B cell (primary cell): ENCODE results near the gene CPPED1. TPM values are rescaled to one million over a fixed set of nuclear protein-coding genes. Genes with fewer than 3 reads are reported as not detected.

Source experiments
- ATAC-seq: fragments of 200-7000 bp; cut with Tn5 transposase; one replicate; pipeline ENCODE4 v1.10.0; 2021; ENCODE audit warnings: low read depth, mild to moderate bottlenecking, moderate number of reproducible peaks, moderate library complexity
- CTCF ChIA-PET: fragments of 350-600 bp; sonication (Branson Sonifier 250); formaldehyde crosslinking; loops from one replicate; lab custom pipeline; 2021; ENCODE audit warnings: antibody characterized with exemption, inconsistent platforms; lab: Charles Lee
- POLR2A ChIA-PET: fragments of 350-600 bp; sonication (Branson Sonifier 250); formaldehyde crosslinking; loops from one replicate; lab custom pipeline; 2021; ENCODE audit warnings: antibody characterized with exemption; lab: Charles Lee
- DNase-seq: peaks from one replicate; pipeline ENCODE4 v3.0.0; 2013
- H2AFZ ChIP-seq: 2 replicates; pipeline ENCODE4 v1.6.1; 2012; ENCODE audit warnings: mild to moderate bottlenecking, low read depth, low read length; ENCODE audit not compliant: insufficient read depth, poor library complexity, severe bottlenecking
- H3K27ac ChIP-seq, 2 donors: 1 replicate in 1 of 2; 2 replicates in 1 of 2; pipeline ENCODE4 v1.5.1; 2012 to 2013; ENCODE audit warnings: low read length in 2 of 2, mild to moderate bottlenecking in 2 of 2, moderate library complexity in 1 of 2
- H3K27me3 ChIP-seq, 4 experiments: fragments of 200-600 bp in 1 of 4; sonication (generic) in 1 of 4; replicated peaks in 1 of 4; 1 replicate in 2 of 4; 2 replicates in 2 of 4; pipeline versions ENCODE4 v1.6.1 to v1.7.0; 2013 to 2016; ENCODE audit warnings: low read length in 3 of 4, mild to moderate bottlenecking in 2 of 4, mixed read lengths in 1 of 4, moderate library complexity in 1 of 4; ENCODE audit not compliant: insufficient read depth in 4 of 4, control insufficient read depth in 3 of 4; ENCODE audit errors: control extremely low read depth in 1 of 4
- H3K36me3 ChIP-seq, 2 experiments: replicated peaks in 1 of 2; 1 replicate in 1 of 2; 2 replicates in 1 of 2; pipeline versions ENCODE4 v1.6.1 to v1.7.1; 2013; ENCODE audit warnings: low read length in 1 of 2; ENCODE audit not compliant: insufficient read depth in 2 of 2, control insufficient read depth in 1 of 2; ENCODE audit errors: control extremely low read depth in 1 of 2, extremely low read depth in 1 of 2
- H3K4me1 ChIP-seq, 2 donors: fragments of 200-600 bp in 1 of 2; sonication (generic) in 1 of 2; 1 replicate in 1 of 2; 2 replicates in 1 of 2; pipeline versions ENCODE4 v1.5.1 to v1.6.1; 2013 to 2017; ENCODE audit warnings: low read length in 2 of 2; ENCODE audit not compliant: control insufficient read depth in 2 of 2, insufficient read depth in 2 of 2
- H3K4me2 ChIP-seq: replicated peaks from 2 replicates; pipeline ENCODE3; 2012; ENCODE audit warnings: mild to moderate bottlenecking, low read depth, low read length; ENCODE audit not compliant: poor library complexity, severe bottlenecking
- H3K4me3 ChIP-seq, 5 experiments: fragments of 200-600 bp in 1 of 5; sonication (generic) in 1 of 5; 1 replicate in 3 of 5; 2 replicates in 2 of 5; pipeline versions ENCODE4 v1.5.1 to v1.7.0; 2011 to 2016; ENCODE audit warnings: low read length in 4 of 5, mild to moderate bottlenecking in 4 of 5, low read depth in 2 of 5, control low read depth in 1 of 5, moderate library complexity in 1 of 5; ENCODE audit not compliant: insufficient read depth in 1 of 5; ENCODE audit errors: control extremely low read depth in 1 of 5, extremely low read depth in 1 of 5
- H3K79me2 ChIP-seq: fragments of 200-600 bp; sonication (generic); one replicate; pipeline ENCODE4 v1.6.0; 2016; ENCODE audit warnings: low read length; ENCODE audit not compliant: control insufficient read depth, insufficient read depth
- H3K9ac ChIP-seq: fragments of 200-600 bp; sonication (generic); 2 replicates; pipeline ENCODE4 v1.6.1; 2017; ENCODE audit warnings: mild to moderate bottlenecking, low read length, moderate library complexity
- H3K9me3 ChIP-seq, 3 donors: one replicate each; pipeline versions ENCODE4 v1.6.1 to v1.7.1; 2013; ENCODE audit warnings: low read length in 2 of 3; ENCODE audit not compliant: control insufficient read depth in 2 of 3, insufficient read depth in 1 of 3; ENCODE audit errors: control extremely low read depth in 1 of 3
- H4K20me1 ChIP-seq: 2 replicates; pipeline ENCODE4 v1.6.0; 2012; ENCODE audit warnings: mild to moderate bottlenecking, low read length; ENCODE audit not compliant: insufficient read depth, control insufficient read depth, poor library complexity, severe bottlenecking
- H3K27ac Mint-ChIP-seq: one replicate; pipeline ENCODE4 v1.8.0; 2021; ENCODE audit warnings: mixed read lengths
- H3K27me3 Mint-ChIP-seq: one replicate; pipeline ENCODE4 v1.8.0; 2021; ENCODE audit warnings: mixed read lengths
- H3K4me1 Mint-ChIP-seq: one replicate; pipeline ENCODE4 v1.8.0; 2021; ENCODE audit warnings: mixed read lengths
- H3K4me3 Mint-ChIP-seq: one replicate; pipeline ENCODE4 v1.8.0; 2021; ENCODE audit warnings: mixed read lengths
- H3K9me3 Mint-ChIP-seq: one replicate; pipeline ENCODE4 v1.8.0; 2022; ENCODE audit warnings: mixed read lengths; ENCODE audit not compliant: insufficient read depth
- CTCF ChIP-seq: fragments of 200-600 bp; IDR thresholded peaks from one replicate; pipeline ENCODE4 v1.8.0; 2022; ENCODE audit warnings: antibody characterized with exemption, mild to moderate bottlenecking
- EZH2 ChIP-seq: IDR thresholded peaks from 2 replicates; pipeline ENCODE4 v1.6.1; 2012; ENCODE audit warnings: borderline replicate concordance, low read depth, mild to moderate bottlenecking, moderate library complexity, low read length; ENCODE audit not compliant: insufficient read depth, poor library complexity, severe bottlenecking
- WGBS: methylation state at CpG from one replicate; pipeline ENCODE4 v1.1.5; 2013; ENCODE audit warnings: missing lambda C conversion rate; ENCODE audit not compliant: insufficient coverage; 5-methylcytosine and 5-hydroxymethylcytosine counted together
- intact Hi-C: fragments of 100-400 bp; cut with micrococcal nuclease; formaldehyde crosslinking; loops from one replicate; pipeline ENCODE4 v1.10.0; 2022
- polyA plus RNA-seq: library from polyadenylated mRNA; depleted of rRNA; stranded (reverse); fragments of >200 nt; gene quantifications from 2 replicates; pipeline ENCODE4 v1.2.3, GENCODE V29; 2012
- total RNA-seq, 2 donors: library from RNA; stranded (reverse); fragments of 120-200 nt in 1 of 2; gene quantifications; 1 replicate in 1 of 2; 2 replicates in 1 of 2; pipeline versions ENCODE4 v1.2.3 to v1.2.4, GENCODE V29; 2013 to 2022

Gene CPPED1
- total and polyA plus RNA-seq, 2 donors (not counting 1 experiment from before 2014, with no cell fraction given): 5.9 to 11.3 TPM

- H3K4me3 ChIP-seq: no peak overlapping the region
- no peak overlapping the region for H3K27ac Mint-ChIP-seq
- no peak overlapping the region for H3K4me3 Mint-ChIP-seq
- no peaks in the 10 kb centered on the region for H3K27me3 ChIP-seq
- no peaks in the 10 kb centered on the region for H3K4me1 Mint-ChIP-seq
- peaks cover 0 to 8% of the 10 kb centered on the region in 2 experiments for H3K36me3 ChIP-seq
- no peaks in the 10 kb centered on the region for H4K20me1 ChIP-seq
- TF ChIP-seq EZH2 (no peak), CTCF (no peak)
- intact Hi-C loops: no loop called here
- H3K4me2 ChIP-seq: no peak overlapping the region
- ChIA-PET CTCF (no interaction called here), POLR2A (no interaction called here)
- H3K9me3 Mint-ChIP-seq: no peaks in the 10 kb centered on the region
- no peaks in the 10 kb centered on the region for H3K79me2 ChIP-seq
- H3K27me3 Mint-ChIP-seq: no peaks in the 10 kb centered on the region
- H3K9me3 ChIP-seq: no peaks in the 10 kb centered on the region
- WGBS: 90% methylated on average over 6 of the region's 8 CpGs
- DNase-seq (no peak), ATAC-seq (no peak)
- no peaks in the 10 kb centered on the region for H3K4me1 ChIP-seq
- no peak overlapping the region for H3K27ac ChIP-seq
- H2AFZ ChIP-seq: no peak overlapping the region
- H3K9ac ChIP-seq: no peak overlapping the region
Observed at GRCh38 chr16:12773221-12773620, 30.5 kb downstream of the CPPED1 start.

DNA sequence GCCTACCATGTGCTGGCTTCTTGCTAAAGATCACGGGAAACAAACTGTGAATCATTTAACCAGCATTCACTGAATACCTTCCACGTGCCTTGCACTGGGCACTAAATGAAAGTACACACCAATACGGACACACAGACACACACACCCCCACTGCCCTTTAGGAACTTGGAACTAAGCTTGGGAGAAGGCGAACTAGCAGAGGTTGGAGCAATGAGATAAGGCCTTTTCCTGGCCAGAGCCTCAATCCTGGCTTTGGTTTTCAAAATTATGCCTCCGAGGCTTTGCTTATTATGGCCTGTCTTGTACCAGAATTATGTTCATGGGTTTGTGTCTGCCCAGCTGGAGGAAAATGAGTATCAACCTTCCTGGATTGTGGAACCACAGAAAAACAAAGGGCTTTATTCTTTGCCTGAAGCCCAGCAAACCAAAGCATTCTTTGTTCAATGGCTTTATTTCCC lies 32.3 kb downstream of the CPPED1 start:
- no peaks in the 10 kb centered on the region for H3K79me2 ChIP-seq
- H3K4me2 ChIP-seq: no peak overlapping the region
- H3K4me3 ChIP-seq: no peak overlapping the region
- no peaks in the 10 kb centered on the region for H3K4me1 Mint-ChIP-seq
- H3K9me3 Mint-ChIP-seq: no peaks in the 10 kb centered on the region
- H4K20me1 ChIP-seq: no peaks in the 10 kb centered on the region
- H3K4me1 ChIP-seq: no peaks in the 10 kb centered on the region
- no peak overlapping the region for H3K4me3 Mint-ChIP-seq
- no peak for TF ChIP-seq CTCF
- no peak for TF ChIP-seq EZH2
- ChIA-PET POLR2A (no interaction called here), CTCF (no interaction called here)
- ATAC-seq (no peak), DNase-seq (no peak)
- peaks cover 0 to 8% of the 10 kb centered on the region in 2 experiments for H3K36me3 ChIP-seq
- no peak overlapping the region for H3K27ac Mint-ChIP-seq
- 95% methylated on average over 4 of the region's 5 CpGs for WGBS
- H3K27me3 Mint-ChIP-seq: no peaks in the 10 kb centered on the region
- H3K27me3 ChIP-seq: no peaks in the 10 kb centered on the region
- no peak overlapping the region for H3K27ac ChIP-seq
- no peak overlapping the region for H3K9ac ChIP-seq
- intact Hi-C loops: no loop called here
- no peaks in the 10 kb centered on the region for H3K9me3 ChIP-seq
- no peak overlapping the region for H2AFZ ChIP-seq
